CD8-positive, alpha-beta memory T cell (primary cell): ENCODE measurements around the gene MYEOV. TPM values are rescaled to one million over a fixed set of nuclear protein-coding genes. Genes with fewer than 3 reads are reported as not detected.

Source experiments
- CTCF ChIA-PET: fragments of 350-600 bp; sonication (Branson Sonifier 250); formaldehyde crosslinking; loops from one replicate; lab custom pipeline; 2021; ENCODE audit warnings: antibody characterized with exemption; lab: Charles Lee
- POLR2A ChIA-PET: fragments of 350-600 bp; sonication (Branson Sonifier 250); formaldehyde crosslinking; loops from one replicate; lab custom pipeline; 2021; ENCODE audit warnings: antibody characterized with exemption; lab: Charles Lee
- DNase-seq, 5 donors: peaks; one replicate each; pipeline versions ENCODE4 v3.0.0 to v3.0.0-alpha.2; 2020 to 2022; ENCODE audit warnings: mixed read lengths in 1 of 5
- H3K27ac ChIP-seq: one replicate; pipeline ENCODE4 v1.7.0; 2013; ENCODE audit warnings: low read depth, mild to moderate bottlenecking, low read length, moderate library complexity
- H3K27me3 ChIP-seq: 2 replicates; pipeline ENCODE4 v1.7.0; 2013; ENCODE audit warnings: low read length, mild to moderate bottlenecking; ENCODE audit not compliant: insufficient read depth, poor library complexity, severe bottlenecking
- H3K36me3 ChIP-seq: 2 replicates; pipeline ENCODE4 v1.7.0; 2013; ENCODE audit warnings: mild to moderate bottlenecking, low read length, moderate library complexity; ENCODE audit not compliant: insufficient read depth
- H3K4me1 ChIP-seq: 2 replicates; pipeline ENCODE4 v1.7.0; 2013; ENCODE audit warnings: mild to moderate bottlenecking, low read length, moderate library complexity; ENCODE audit not compliant: insufficient read depth
- H3K4me3 ChIP-seq: 2 replicates; pipeline ENCODE4 v1.7.0; 2013; ENCODE audit warnings: mild to moderate bottlenecking, low read length
- H3K9me3 ChIP-seq: 2 replicates; pipeline ENCODE4 v1.7.0; 2013; ENCODE audit warnings: mild to moderate bottlenecking, low read length
- H3K27ac Mint-ChIP-seq, 8 donors: one replicate each; pipeline ENCODE4 v1.8.0; 2020 to 2021; ENCODE audit warnings: mixed read lengths in 8 of 8, mild to moderate bottlenecking in 6 of 8, inconsistent platforms in 3 of 8, moderate library complexity in 3 of 8
- H3K27me3 Mint-ChIP-seq, 2 donors: one replicate each; pipeline ENCODE4 v1.8.0; 2020 to 2021; ENCODE audit warnings: mixed read lengths in 2 of 2, mild to moderate bottlenecking in 1 of 2, moderate library complexity in 1 of 2
- H3K36me3 Mint-ChIP-seq, 3 donors: one replicate each; pipeline ENCODE4 v1.8.0; 2020 to 2021; ENCODE audit warnings: mixed read lengths in 3 of 3, inconsistent platforms in 1 of 3, mild to moderate bottlenecking in 1 of 3
- H3K4me1 Mint-ChIP-seq, 3 donors: one replicate each; pipeline ENCODE4 v1.8.0; 2020 to 2021; ENCODE audit warnings: mixed read lengths in 3 of 3, inconsistent platforms in 1 of 3, mild to moderate bottlenecking in 1 of 3
- H3K4me3 Mint-ChIP-seq, 7 donors: one replicate each; pipeline ENCODE4 v1.8.0; 2020 to 2021; ENCODE audit warnings: mixed read lengths in 7 of 7, mild to moderate bottlenecking in 6 of 7, moderate library complexity in 4 of 7, inconsistent platforms in 2 of 7
- H3K9me3 Mint-ChIP-seq, 5 donors: one replicate each; pipeline ENCODE4 v1.8.0; 2020 to 2022; ENCODE audit warnings: mixed read lengths in 5 of 5, mild to moderate bottlenecking in 3 of 5, moderate library complexity in 2 of 5, inconsistent platforms in 1 of 5
- polyA plus RNA-seq: library from polyadenylated mRNA; unstranded; fragments of 300-500 nt; fragmentation: Illumina TruSeq; gene quantifications from one replicate; pipeline ENCODE4 v1.2.3, GENCODE V29; 2021
- total RNA-seq, 2 experiments: library from RNA; stranded (reverse); gene quantifications; one replicate each; pipeline ENCODE4 v1.2.3, GENCODE V29; 2021

MYEOV gene
- total and polyA plus RNA-seq, 3 experiments from 2014 or later: 0.89 TPM; not detected in 2

GRCh38 chr11:69269926-69270697, 23.8 kb upstream of the MYEOV start:
- no peaks in the 10 kb centered on the region for H3K4me1 Mint-ChIP-seq

GRCh38 chr11:69270941-69271340, 23.0 kb upstream of the MYEOV start:
- H3K9me3 Mint-ChIP-seq: no peaks in the 10 kb centered on the region
- H3K4me1 Mint-ChIP-seq: no peaks in the 10 kb centered on the region
- H3K9me3 ChIP-seq: no peaks in the 10 kb centered on the region
- H3K27me3 Mint-ChIP-seq: peaks cover 8 to 19% of the 10 kb centered on the region in 2 donors
- no peak overlapping the region for H3K27ac ChIP-seq
- no peaks in the 10 kb centered on the region for H3K36me3 ChIP-seq
- H3K4me3 ChIP-seq: no peak overlapping the region
- H3K36me3 Mint-ChIP-seq: no peaks in the 10 kb centered on the region
- ChIA-PET POLR2A (no interaction called here), CTCF (no interaction called here)
- no peaks in the 10 kb centered on the region for H3K4me1 ChIP-seq
- H3K4me3 Mint-ChIP-seq: no peak overlapping the region
- DNase-seq: no peak
- H3K27me3 ChIP-seq: no peaks in the 10 kb centered on the region
- H3K27ac Mint-ChIP-seq: no peak overlapping the region

More at GRCh38 chr11:69269926-69270697, 23.8 kb upstream of the MYEOV start:
- no peaks in the 10 kb centered on the region for H3K9me3 ChIP-seq
- Mint-ChIP-seq H3K4me3 (no peak overlapping the region), H3K27me3 (peaks cover 8 to 18% of the 10 kb centered on the region in 2 donors), H3K36me3 (no peaks in the 10 kb centered on the region), H3K9me3 (no peaks in the 10 kb centered on the region), H3K27ac (peak overlapping the region in 1 of 8 donors; percentile 76)
- ChIA-PET CTCF (no interaction called here), POLR2A (no interaction called here)
- no peak for DNase-seq
- H3K27me3 ChIP-seq: no peaks in the 10 kb centered on the region
- no peak overlapping the region for H3K27ac ChIP-seq
- H3K36me3 ChIP-seq: no peaks in the 10 kb centered on the region
- no peaks in the 10 kb centered on the region for H3K4me1 ChIP-seq
- no peak overlapping the region for H3K4me3 ChIP-seq

GRCh38 chr11:69272055-69272454, 21.9 kb upstream of the MYEOV start:
- no peak overlapping the region for H3K27ac ChIP-seq
- H3K36me3 ChIP-seq: no peaks in the 10 kb centered on the region
- H3K4me1 Mint-ChIP-seq: no peaks in the 10 kb centered on the region
- POLR2A ChIA-PET: no interaction called here
- H3K36me3 Mint-ChIP-seq: no peaks in the 10 kb centered on the region
- H3K27me3 Mint-ChIP-seq: peaks cover 7 to 13% of the 10 kb centered on the region in 2 donors
- H3K27me3 ChIP-seq: no peaks in the 10 kb centered on the region
- H3K4me3 Mint-ChIP-seq: no peak overlapping the region
- no peak overlapping the region for H3K4me3 ChIP-seq
- CTCF ChIA-PET: no interaction called here
- no peaks in the 10 kb centered on the region for H3K9me3 ChIP-seq
- no peak overlapping the region for H3K27ac Mint-ChIP-seq
- DNase-seq: no peak
- H3K9me3 Mint-ChIP-seq: no peaks in the 10 kb centered on the region
- no peaks in the 10 kb centered on the region for H3K4me1 ChIP-seq

GRCh38 chr11:69272831-69273485, 21.0 kb upstream of the MYEOV start:
- H3K27ac Mint-ChIP-seq: no peak overlapping the region

GRCh38 chr11:69273571-69273970, 20.4 kb upstream of the MYEOV start:
- H3K27ac ChIP-seq: no peak overlapping the region
- Mint-ChIP-seq H3K9me3 (no peaks in the 10 kb centered on the region), H3K4me1 (no peaks in the 10 kb centered on the region), H3K4me3 (no peak overlapping the region), H3K36me3 (no peaks in the 10 kb centered on the region), H3K27me3 (peaks cover 7 to 10% of the 10 kb centered on the region in 2 donors), H3K27ac (no peak overlapping the region)
- CTCF ChIA-PET: no interaction called here
- no peaks in the 10 kb centered on the region for H3K4me1 ChIP-seq
- no peaks in the 10 kb centered on the region for H3K27me3 ChIP-seq
- no peaks in the 10 kb centered on the region for H3K36me3 ChIP-seq
- no peak overlapping the region for H3K4me3 ChIP-seq
- no peak for DNase-seq
- POLR2A ChIA-PET: no interaction called here
- no peaks in the 10 kb centered on the region for H3K9me3 ChIP-seq

More at GRCh38 chr11:69272831-69273485, 21.0 kb upstream of the MYEOV start:
- Histone ChIP-seq H3K27ac (no peak overlapping the region), H3K4me3 (no peak overlapping the region), H3K36me3 (no peaks in the 10 kb centered on the region), H3K4me1 (no peaks in the 10 kb centered on the region), H3K27me3 (no peaks in the 10 kb centered on the region), H3K9me3 (no peaks in the 10 kb centered on the region)
- H3K36me3 Mint-ChIP-seq: no peaks in the 10 kb centered on the region
- H3K4me1 Mint-ChIP-seq: no peaks in the 10 kb centered on the region
- ChIA-PET POLR2A (no interaction called here), CTCF (no interaction called here)
- no peak for DNase-seq
- H3K27me3 Mint-ChIP-seq: peaks cover 7 to 10% of the 10 kb centered on the region in 2 donors
- H3K9me3 Mint-ChIP-seq: no peaks in the 10 kb centered on the region
- H3K4me3 Mint-ChIP-seq: no peak overlapping the region

GRCh38 chr11:69274531-69275016, 19.4 kb upstream of the MYEOV start:
- CTCF ChIA-PET: no interaction called here
- DNase-seq: no peak
- Mint-ChIP-seq H3K27ac (no peak overlapping the region), H3K9me3 (no peaks in the 10 kb centered on the region), H3K4me1 (no peaks in the 10 kb centered on the region), H3K36me3 (no peaks in the 10 kb centered on the region), H3K4me3 (no peak overlapping the region), H3K27me3 (peaks cover 7 to 10% of the 10 kb centered on the region in 2 donors)
- Histone ChIP-seq H3K27me3 (no peaks in the 10 kb centered on the region), H3K4me3 (no peak overlapping the region), H3K27ac (no peak overlapping the region), H3K9me3 (no peaks in the 10 kb centered on the region), H3K36me3 (no peaks in the 10 kb centered on the region), H3K4me1 (no peaks in the 10 kb centered on the region)
- POLR2A ChIA-PET: no interaction called here

- H3K4me3 ChIP-seq: no peak overlapping the region
- ChIA-PET CTCF (no interaction called here), POLR2A (no interaction called here)
- no peak overlapping the region for H3K27ac ChIP-seq
- H3K4me1 Mint-ChIP-seq: no peaks in the 10 kb centered on the region
- no peaks in the 10 kb centered on the region for H3K9me3 Mint-ChIP-seq
- no peaks in the 10 kb centered on the region for H3K4me1 ChIP-seq
- H3K4me3 Mint-ChIP-seq: no peak overlapping the region
- no peaks in the 10 kb centered on the region for H3K27me3 ChIP-seq
- no peak overlapping the region for H3K27ac Mint-ChIP-seq
- H3K27me3 Mint-ChIP-seq: peaks cover 7 to 10% of the 10 kb centered on the region in 2 donors
- no peak for DNase-seq
- no peaks in the 10 kb centered on the region for H3K9me3 ChIP-seq
- no peaks in the 10 kb centered on the region for H3K36me3 ChIP-seq
- H3K36me3 Mint-ChIP-seq: no peaks in the 10 kb centered on the region
Measured at GRCh38 chr11:69275178-69275577, 18.8 kb upstream of the MYEOV start.

GRCh38 chr11:69276165-69276564, 17.8 kb upstream of the MYEOV start:
- Histone ChIP-seq H3K36me3 (no peaks in the 10 kb centered on the region), H3K27me3 (no peaks in the 10 kb centered on the region), H3K4me3 (no peak overlapping the region), H3K27ac (no peak overlapping the region), H3K4me1 (no peaks in the 10 kb centered on the region), H3K9me3 (no peaks in the 10 kb centered on the region)
- H3K9me3 Mint-ChIP-seq: no peaks in the 10 kb centered on the region
- peaks cover 7 to 10% of the 10 kb centered on the region in 2 donors for H3K27me3 Mint-ChIP-seq
- DNase-seq: no peak
- H3K36me3 Mint-ChIP-seq: no peaks in the 10 kb centered on the region
- no peak overlapping the region for H3K4me3 Mint-ChIP-seq
- H3K27ac Mint-ChIP-seq: no peak overlapping the region
- ChIA-PET CTCF (no interaction called here), POLR2A (no interaction called here)
- H3K4me1 Mint-ChIP-seq: no peaks in the 10 kb centered on the region
